Astrocyte (in vitro differentiated cells and primary cell): Measurements from ENCODE around the gene TCIRG1. TPM values are rescaled to one million over a fixed set of nuclear protein-coding genes. Genes with fewer than 3 reads are reported as not detected.
A peak's percentile ranks its signal among the peaks of the same experiment; 100 is the strongest.

Source experiments
- DNase-seq: peaks from one replicate; pipeline ENCODE4 v3.0.0-alpha.2; 2010; ENCODE audit warnings: low read depth
- FAIRE-seq: peaks from 2 replicates; lab custom pipeline; 2011; peaks lifted over from hg19 to GRCh38; lab: Jason Lieb, UNC
- H2AFZ ChIP-seq: 2 replicates; pipeline ENCODE4 v1.6.0; 2012; ENCODE audit warnings: low read depth, low read length, inconsistent platforms
- H3K27ac ChIP-seq: 2 replicates; pipeline ENCODE4 v1.5.1; 2011; ENCODE audit warnings: low read depth, low read length, inconsistent platforms
- H3K27me3 ChIP-seq: 2 replicates; pipeline ENCODE4 v1.6.0; 2011; ENCODE audit warnings: low read length, inconsistent platforms; ENCODE audit not compliant: insufficient read depth
- H3K36me3 ChIP-seq: 2 replicates; pipeline ENCODE4 v1.5.1; 2011; ENCODE audit warnings: low read length, inconsistent platforms; ENCODE audit not compliant: insufficient read depth
- H3K4me1 ChIP-seq: 2 replicates; pipeline ENCODE4 v1.5.1; 2011; ENCODE audit warnings: low read length, inconsistent platforms; ENCODE audit not compliant: insufficient read depth
- H3K4me2 ChIP-seq: 2 replicates; pipeline ENCODE4 v1.6.0; 2012; ENCODE audit warnings: low read length, inconsistent platforms
- H3K4me3 ChIP-seq: 2 replicates; pipeline ENCODE4 v1.5.1; 2011; ENCODE audit warnings: low read depth, mild to moderate bottlenecking, low read length, inconsistent platforms; ENCODE audit not compliant: insufficient read depth
- H3K79me2 ChIP-seq: 2 replicates; pipeline ENCODE4 v1.6.0; 2012; ENCODE audit warnings: mild to moderate bottlenecking, low read length, inconsistent platforms; ENCODE audit not compliant: insufficient read depth
- H3K9ac ChIP-seq: 2 replicates; pipeline ENCODE4 v1.6.0; 2012; ENCODE audit warnings: mild to moderate bottlenecking, low read length, inconsistent platforms
- H3K9me3 ChIP-seq: 2 replicates; pipeline ENCODE4 v1.5.1; 2012; ENCODE audit warnings: low read depth, mild to moderate bottlenecking, low read length, inconsistent platforms; ENCODE audit not compliant: insufficient read depth
- H4K20me1 ChIP-seq: 2 replicates; pipeline ENCODE4 v1.6.0; 2012; ENCODE audit warnings: low read length, inconsistent platforms; ENCODE audit not compliant: insufficient read depth
- H3K27ac Mint-ChIP-seq: one replicate; pipeline ENCODE4 v1.8.0; 2021; ENCODE audit warnings: mild to moderate bottlenecking, mixed read lengths; ENCODE audit not compliant: unreplicated experiment
- H3K27me3 Mint-ChIP-seq: one replicate; pipeline ENCODE4 v1.8.0; 2021; ENCODE audit warnings: low read depth, mixed read lengths; ENCODE audit not compliant: unreplicated experiment
- H3K36me3 Mint-ChIP-seq: one replicate; pipeline ENCODE4 v1.8.0; 2021; ENCODE audit warnings: low read depth, mixed read lengths; ENCODE audit not compliant: unreplicated experiment
- H3K4me1 Mint-ChIP-seq: one replicate; pipeline ENCODE4 v1.8.0; 2021; ENCODE audit warnings: low read depth, mixed read lengths; ENCODE audit not compliant: unreplicated experiment
- H3K4me3 Mint-ChIP-seq: one replicate; pipeline ENCODE4 v1.8.0; 2021; ENCODE audit warnings: mild to moderate bottlenecking, moderate library complexity, mixed read lengths; ENCODE audit not compliant: unreplicated experiment
- H3K9me3 Mint-ChIP-seq: one replicate; pipeline ENCODE4 v1.8.0; 2021; ENCODE audit warnings: mild to moderate bottlenecking, mixed read lengths; ENCODE audit not compliant: unreplicated experiment
- CTCF ChIP-seq: IDR thresholded peaks from 2 replicates; pipeline ENCODE4 v1.5.1; 2011; ENCODE audit warnings: low read depth, mild to moderate bottlenecking, inconsistent platforms, low read length, moderate library complexity; ENCODE audit not compliant: insufficient read depth
- EZH2 ChIP-seq: IDR thresholded peaks from 2 replicates; pipeline ENCODE4 v1.6.1; 2012; ENCODE audit warnings: mild to moderate bottlenecking, low read length, inconsistent platforms; ENCODE audit not compliant: insufficient read depth
- total RNA-seq: library from RNA; stranded (reverse); gene quantifications from 2 replicates; pipeline ENCODE4 v1.2.1, GENCODE V29; 2021

The TCIRG1 gene
- total RNA-seq, 1 donor from 2014 or later = 55.1 TPM

DNA sequence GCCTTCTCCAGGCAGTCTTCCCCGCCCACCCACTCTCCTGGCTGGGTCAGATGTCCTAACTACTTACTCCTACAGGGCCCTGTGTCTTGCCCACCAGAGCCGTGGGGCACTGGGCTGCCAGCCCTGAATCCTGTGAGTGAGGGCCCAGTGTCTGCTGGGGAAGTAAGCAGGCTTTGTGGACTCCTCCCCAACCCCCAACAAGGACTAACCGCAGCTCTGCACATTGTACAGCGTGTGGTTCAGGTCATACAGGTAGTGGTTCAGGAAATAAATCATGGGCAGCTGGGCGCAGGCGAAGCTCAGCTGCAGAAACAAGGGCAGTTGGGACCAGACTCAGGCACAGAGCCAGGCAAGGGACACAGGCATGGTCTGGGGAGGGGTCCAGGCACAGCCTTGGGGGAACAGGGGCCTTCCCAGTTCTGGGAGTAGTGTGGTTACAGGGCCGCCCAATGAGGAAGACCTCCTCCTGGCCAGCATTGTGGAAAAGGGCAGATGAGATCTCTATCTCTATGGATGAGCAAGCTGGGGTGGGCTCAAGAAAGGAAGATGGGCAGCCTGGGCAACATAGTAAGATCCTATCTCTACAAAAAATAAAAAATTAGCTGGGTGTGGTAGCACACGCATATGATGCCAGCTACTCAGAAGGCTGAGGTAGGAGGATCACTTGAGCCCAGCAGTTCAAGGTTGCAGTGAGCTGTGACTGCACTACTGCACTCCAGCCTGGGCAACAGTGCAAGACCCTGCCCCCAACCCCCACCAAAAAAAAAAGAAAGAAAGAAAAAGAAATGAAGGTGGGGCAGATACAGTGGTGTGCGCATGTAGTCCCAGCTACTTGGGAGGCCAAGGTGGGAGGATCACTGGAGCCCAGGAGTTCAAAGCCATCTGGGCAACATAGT, 40.4 kb upstream of the TCIRG1 start:
- Mint-ChIP-seq H3K4me3 (no peak overlapping the region), H3K9me3 (no peaks in the 10 kb centered on the region), H3K4me1 (no peaks in the 10 kb centered on the region), H3K36me3 (peaks cover 19% of the 10 kb centered on the region), H3K27ac (peak overlapping the region; percentile 41), H3K27me3 (peaks cover 10% of the 10 kb centered on the region)
- Histone ChIP-seq H2AFZ (no peak overlapping the region), H4K20me1 (no peaks in the 10 kb centered on the region), H3K79me2 (no peaks in the 10 kb centered on the region), H3K9me3 (no peaks in the 10 kb centered on the region), H3K27ac (no peak overlapping the region), H3K36me3 (no peaks in the 10 kb centered on the region), H3K9ac (no peak overlapping the region), H3K4me1 (no peaks in the 10 kb centered on the region), H3K27me3 (no peaks in the 10 kb centered on the region), H3K4me3 (no peak overlapping the region), H3K4me2 (no peak overlapping the region)
- FAIRE-seq (no peak), DNase-seq (no peak)
- TF ChIP-seq CTCF (no peak), EZH2 (no peak)

DNA sequence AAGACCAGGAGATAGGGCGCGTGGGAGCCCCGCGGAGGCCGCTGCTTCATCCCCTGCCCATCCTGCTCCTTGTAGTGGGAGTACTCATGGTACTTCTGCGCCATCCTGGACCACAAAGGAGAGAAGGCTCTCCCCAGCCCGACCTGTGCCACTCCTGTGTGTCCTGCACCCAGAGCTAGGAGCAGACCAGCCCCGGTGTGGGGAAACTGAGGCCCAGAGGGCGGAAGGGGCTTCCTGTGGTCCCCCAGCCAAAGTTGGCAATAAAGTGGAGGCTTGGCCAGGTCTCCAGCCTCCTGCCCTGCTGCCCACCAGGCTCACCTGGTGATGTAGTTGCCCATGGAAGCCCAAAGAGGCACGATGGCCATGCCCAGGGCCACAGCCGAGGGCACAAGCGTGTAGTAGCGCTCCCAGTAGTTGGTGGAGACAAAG, 39.6 kb upstream of the TCIRG1 start:
- Histone ChIP-seq H3K4me3 (no peak overlapping the region), H4K20me1 (no peaks in the 10 kb centered on the region), H3K79me2 (no peaks in the 10 kb centered on the region), H3K27me3 (no peaks in the 10 kb centered on the region), H3K27ac (no peak overlapping the region), H3K4me1 (no peaks in the 10 kb centered on the region), H3K9me3 (no peaks in the 10 kb centered on the region), H3K36me3 (no peaks in the 10 kb centered on the region), H3K4me2 (no peak overlapping the region), H2AFZ (no peak overlapping the region), H3K9ac (no peak overlapping the region)
- H3K27ac Mint-ChIP-seq = no peak overlapping the region
- no peak overlapping the region for H3K4me3 Mint-ChIP-seq
- DNase-seq (no peak), FAIRE-seq (no peak)
- H3K4me1 Mint-ChIP-seq = no peaks in the 10 kb centered on the region
- H3K27me3 Mint-ChIP-seq = peaks cover 6% of the 10 kb centered on the region
- H3K36me3 Mint-ChIP-seq = peaks cover 14% of the 10 kb centered on the region
- H3K9me3 Mint-ChIP-seq = no peaks in the 10 kb centered on the region
- no peak for TF ChIP-seq EZH2

DNA sequence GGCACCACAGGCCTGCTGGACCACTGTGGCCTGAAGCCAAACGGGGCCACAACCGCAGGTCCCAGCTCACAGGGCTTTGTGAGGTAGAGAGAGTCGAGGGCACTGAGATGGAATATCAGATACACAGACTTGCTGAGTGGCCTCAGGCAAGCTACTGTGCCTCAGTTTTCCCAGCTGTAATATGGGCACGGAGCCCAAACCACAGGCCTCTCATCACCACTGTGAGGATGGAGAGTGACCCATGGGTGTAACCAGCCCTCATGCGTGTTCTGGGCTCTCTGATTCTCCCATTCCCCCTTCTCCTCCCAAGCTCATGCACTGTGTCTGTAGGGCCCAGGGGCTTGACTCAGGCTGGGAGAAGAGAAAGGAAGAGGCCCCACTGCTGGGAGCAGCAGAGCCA, 39.1 kb upstream of the TCIRG1 start:
- H3K27me3 ChIP-seq = no peaks in the 10 kb centered on the region
- H3K36me3 Mint-ChIP-seq = peaks cover 14% of the 10 kb centered on the region
- no peak overlapping the region for H3K27ac ChIP-seq
- H3K9ac ChIP-seq = no peak overlapping the region
- H3K27me3 Mint-ChIP-seq = peaks cover 6% of the 10 kb centered on the region
- H3K9me3 Mint-ChIP-seq = no peaks in the 10 kb centered on the region
- no peaks in the 10 kb centered on the region for H4K20me1 ChIP-seq
- H3K4me3 Mint-ChIP-seq = no peak overlapping the region
- no peaks in the 10 kb centered on the region for H3K79me2 ChIP-seq
- H3K4me3 ChIP-seq = no peak overlapping the region
- H3K9me3 ChIP-seq = no peaks in the 10 kb centered on the region
- no peak for TF ChIP-seq CTCF
- TF ChIP-seq EZH2 = no peak
- no peak overlapping the region for H3K4me2 ChIP-seq
- FAIRE-seq (no peak), DNase-seq (no peak)
- no peak overlapping the region for H2AFZ ChIP-seq
- no peaks in the 10 kb centered on the region for H3K4me1 ChIP-seq
- H3K36me3 ChIP-seq = no peaks in the 10 kb centered on the region
- H3K4me1 Mint-ChIP-seq = no peaks in the 10 kb centered on the region
- no peak overlapping the region for H3K27ac Mint-ChIP-seq
